GM12878 (cell line): ENCODE results near the gene ABTB1.

ENCODE experiments used
- CREB1 ChIP-seq: IDR thresholded peaks from 2 replicates; pipeline ENCODE4 v1.6.1; 2012; ENCODE audit warnings: low read depth, mild to moderate bottlenecking, inconsistent platforms
- REST ChIP-seq: IDR thresholded peaks from 2 replicates; pipeline ENCODE4 v1.6.1; 2012; ENCODE audit warnings: mild to moderate bottlenecking, low read depth, low read length

- no peak for TF ChIP-seq REST
- TF ChIP-seq CREB1: no peak
These were observed 12.0 kb upstream of the ABTB1 start for GRCh38 chr3:127660621-127661251.
